Upper lobe of left lung (tissue), 4 donors: ENCODE measurements around the gene MGAT1.

ENCODE experiments used
- CTCF ChIP-seq, 6 experiments: fragments of 450-650 bp in 4 of 6; fragments of 200-600 bp in 2 of 6; sonication (generic) in 2 of 6; IDR thresholded peaks; one replicate each; pipeline ENCODE4 v1.5.1; 2016 to 2019; ENCODE audit warnings: antibody characterized with exemption in 6 of 6
- POLR2A ChIP-seq, 4 donors: fragments of 450-650 bp; IDR thresholded peaks; one replicate each; pipeline ENCODE4 v1.5.1; 2016 to 2017; ENCODE audit warnings: antibody characterized with exemption in 4 of 4, mild to moderate bottlenecking in 2 of 4
- POLR2AphosphoS5 ChIP-seq, 2 donors: sonication (generic); formaldehyde crosslinking; IDR thresholded peaks; one replicate each; pipeline ENCODE4 v1.5.1; 2017; ENCODE audit warnings: antibody characterized with exemption in 2 of 2

- TF ChIP-seq CTCF (IDR thresholded peaks at IDR 0.05) (no peak), POLR2A (IDR thresholded peaks at IDR 0.05) (no peak), POLR2AphosphoS5 (IDR thresholded peaks at IDR 0.05) (no peak)
Measured at GRCh38 chr5:180823346-180823745, 20.7 kb upstream of the MGAT1 start.
